Panc1 (cell line): Measurements from ENCODE around the gene CTSD. TPM values are rescaled to one million over a fixed set of nuclear protein-coding genes. Genes with fewer than 3 reads are reported as not detected.

Experiments used
- ATAC-seq: fragments of 200-7000 bp; cut with Tn5 transposase; 2 replicates; pipeline ENCODE4 v1.9.1; 2020; ENCODE audit warnings: mild to moderate bottlenecking, moderate library complexity
- BruUV-seq: library from RNA; stranded (reverse); fragments of 400-500 nt; replicated peaks from 2 replicates; lab custom pipeline; 2021; lab: Mats Ljungman, UMichigan
- CTCF ChIA-PET: fragments of 300-600 bp; sonication (Branson Sonifier 250); formaldehyde crosslinking; loops from one replicate; lab custom pipeline; 2022; ENCODE audit warnings: antibody characterized with exemption; lab: Charles Lee
- POLR2A ChIA-PET: fragments of 300-600 bp; sonication (Branson Sonifier 250); formaldehyde crosslinking; loops from one replicate; lab custom pipeline; 2022; ENCODE audit warnings: antibody characterized with exemption; lab: Charles Lee
- DNase-seq: peaks from one replicate; pipeline ENCODE4 v3.0.0-alpha.2; 2010; ENCODE audit warnings: low read depth, low spot score
- H3K27ac ChIP-seq: 2 replicates; pipeline ENCODE4 v1.5.1; 2011; ENCODE audit warnings: mild to moderate bottlenecking, low read length, inconsistent platforms
- H3K27me3 ChIP-seq: fragments of 200-500 bp; sonication (Bioruptor generic); 2 replicates; pipeline ENCODE4 v1.6.0; 2014; ENCODE audit warnings: low read length, inconsistent platforms; ENCODE audit not compliant: control insufficient read depth, insufficient read depth
- H3K36me3 ChIP-seq: fragments of 200-500 bp; sonication (Bioruptor generic); 2 replicates; pipeline ENCODE4 v1.5.1; 2014; ENCODE audit warnings: inconsistent platforms, mild to moderate bottlenecking, low read length, moderate library complexity; ENCODE audit not compliant: control insufficient read depth, insufficient read depth
- H3K4me1 ChIP-seq: 2 replicates; pipeline ENCODE4 v1.5.1; 2011; ENCODE audit warnings: inconsistent platforms, mild to moderate bottlenecking, low read length, moderate library complexity; ENCODE audit not compliant: control insufficient read depth, insufficient read depth
- H3K4me3 ChIP-seq, 2 experiments: 2 replicates each; pipeline ENCODE4 v1.5.1; 2011 to 2012; ENCODE audit warnings: low read depth in 2 of 2, low read length in 2 of 2, mild to moderate bottlenecking in 2 of 2, inconsistent platforms in 1 of 2, moderate library complexity in 1 of 2
- H3K9me3 ChIP-seq: fragments of 200-500 bp; sonication (Bioruptor generic); 2 replicates; pipeline ENCODE4 v1.5.1; 2014; ENCODE audit warnings: low read depth, mild to moderate bottlenecking, inconsistent platforms, low read length, moderate library complexity; ENCODE audit not compliant: control insufficient read depth, insufficient read depth
- CTCF ChIP-seq: fragments of 450-650 bp; IDR thresholded peaks from 2 replicates; pipeline ENCODE4 v1.5.1; 2017; ENCODE audit warnings: mild to moderate bottlenecking
- POLR2AphosphoS5 ChIP-seq: IDR thresholded peaks from 2 replicates; pipeline ENCODE4 v1.6.1; 2012; ENCODE audit warnings: mild to moderate bottlenecking, low read depth, low read length, moderate library complexity
- REST ChIP-seq, 2 experiments: IDR thresholded peaks; 2 replicates each; pipeline ENCODE4 v1.6.1; 2011 to 2012; ENCODE audit warnings: low read depth in 2 of 2, control low read depth in 1 of 2, low read length in 1 of 2, mild to moderate bottlenecking in 1 of 2, moderate library complexity in 1 of 2; ENCODE audit not compliant: insufficient read depth in 1 of 2
- SIN3A ChIP-seq: IDR thresholded peaks from 2 replicates; pipeline ENCODE4 v1.6.1; 2012; ENCODE audit warnings: low read depth, mild to moderate bottlenecking, low read length, moderate library complexity, borderline replicate concordance; ENCODE audit not compliant: insufficient read depth
- TCF7L2 ChIP-seq: IDR thresholded peaks from 2 replicates; pipeline ENCODE4 v1.6.1; 2011; ENCODE audit warnings: mild to moderate bottlenecking, low read depth, low read length, inconsistent platforms
- in situ Hi-C: cut with HindIII; loops from 2 replicates; pipeline ENCODE4 v1.10.0; 2016; ENCODE audit warnings: low sequenced_read_pairs, low pct_unique_long_range_greater_than_20kb
- intact Hi-C: fragments of 100-400 bp; cut with micrococcal nuclease; formaldehyde crosslinking; loops from one replicate; pipeline ENCODE4 v1.10.0; 2022; ENCODE audit not compliant: unreplicated experiment
- total RNA-seq: library from RNA; stranded (reverse); gene quantifications from one replicate; pipeline ENCODE4 v1.2.1, GENCODE V29; 2021; ENCODE audit not compliant: unreplicated experiment

Gene CTSD
- total RNA-seq, 1 experiment from 2014 or later, result 1,813 TPM

GRCh38 chr11:1812801-1813200 is 49.1 kb upstream of the CTSD start:
- H3K4me1 ChIP-seq, result no peaks in the 10 kb centered on the region
- H3K4me3 ChIP-seq, result no peak overlapping the region
- in situ Hi-C loops, result no loop called here
- no peaks in the 10 kb centered on the region for H3K36me3 ChIP-seq
- DNase-seq (no peak), ATAC-seq (no peak)
- H3K27me3 ChIP-seq, result no peaks in the 10 kb centered on the region
- no peak for TF ChIP-seq TCF7L2
- no peak for TF ChIP-seq REST (IDR thresholded peaks at IDR 0.05; ENCODE audit: insufficient read depth in 1 of 2, low read depth in 2 of 2, low read length in 1 of 2)
- no peak for TF ChIP-seq SIN3A
- TF ChIP-seq POLR2AphosphoS5, result no peak
- no peak for TF ChIP-seq CTCF
- ChIA-PET CTCF (no interaction called here), POLR2A (no interaction called here)
- intact Hi-C loops, result no loop called here
- no TSS peak for BruUV-seq
- H3K9me3 ChIP-seq, result peaks cover under 1% of the 10 kb centered on the region; the same call in 1 of the 2 replicates
- H3K27ac ChIP-seq, result no peak overlapping the region

GRCh38 chr11:1812274-1812673 is 48.5 kb upstream of the CTSD start:
- intact Hi-C loops (no loop called here), in situ Hi-C loops (no loop called here)
- no peak for ATAC-seq
- Histone ChIP-seq H3K4me1 (no peaks in the 10 kb centered on the region), H3K4me3 (no peak overlapping the region), H3K36me3 (no peaks in the 10 kb centered on the region), H3K9me3 (no peaks in the 10 kb centered on the region; the same call in 1 of the 2 replicates), H3K27me3 (no peaks in the 10 kb centered on the region), H3K27ac (no peak overlapping the region)
- POLR2A ChIA-PET, result no interaction called here
- no peak for TF ChIP-seq SIN3A
- no peak for TF ChIP-seq REST (IDR thresholded peaks at IDR 0.05; ENCODE audit: insufficient read depth in 1 of 2, low read depth in 2 of 2, low read length in 1 of 2)
- no peak for TF ChIP-seq CTCF
- no peak for TF ChIP-seq TCF7L2
- no peak for TF ChIP-seq POLR2AphosphoS5
- no peak for DNase-seq
- CTCF ChIA-PET, result no interaction called here
- no TSS peak for BruUV-seq
